ENCODE measurements around the gene SLC15A4. TPM values are rescaled to one million over a fixed set of nuclear protein-coding genes. Genes with fewer than 3 reads are reported as not detected.

The SLC15A4 gene
- total and polyA plus RNA-seq, 4 donors, result 7.3 to 25.3 (median 14.9) TPM

DNA sequence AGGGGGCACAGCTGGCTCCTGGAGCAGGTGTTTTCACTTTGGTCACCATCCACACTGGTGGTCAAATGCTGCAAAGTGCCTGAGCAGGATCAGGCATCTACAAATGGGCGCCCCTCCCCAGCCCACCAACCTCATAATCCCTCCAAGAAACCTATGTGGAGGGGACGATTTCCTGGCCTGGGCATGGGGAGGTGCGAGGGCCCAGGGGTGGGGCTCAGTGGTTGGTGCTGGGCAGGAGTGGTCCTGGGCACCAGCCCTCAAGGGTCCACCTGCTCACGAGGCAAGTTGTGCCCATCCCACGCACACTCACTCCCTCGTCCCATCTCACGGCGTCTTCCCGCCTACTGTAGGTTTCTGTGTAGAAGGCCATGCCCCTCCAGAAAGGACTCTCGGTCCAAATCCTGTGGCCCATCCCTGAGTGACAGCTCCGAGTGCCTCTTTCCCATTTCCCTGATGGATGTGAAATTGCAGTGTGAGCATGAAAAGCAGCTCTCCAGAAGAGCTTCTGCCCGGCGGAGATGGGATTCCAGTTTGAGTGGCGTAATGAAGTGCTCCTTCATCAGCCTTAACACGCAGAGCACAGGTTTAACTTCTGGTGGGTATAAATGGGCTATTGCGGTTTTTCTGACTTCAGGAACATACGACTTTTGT is 36.9 kb downstream of the SLC15A4 start:
- Histone ChIP-seq H3K9ac (ENCODE audit: low read depth in 1 of 2, low read length in 2 of 2) (no peak overlapping the region), H3K4me1 (ENCODE audit: control insufficient read depth in 4 of 4, insufficient read depth in 4 of 4, low read length in 3 of 4) (peaks cover 3 to 11% (median 5%) of the 10 kb centered on the region in 4 donors), H3K4me3 (ENCODE audit: low read depth in 1 of 3, low read length in 3 of 3) (no peak overlapping the region), H3K9me3 (ENCODE audit: control insufficient read depth in 4 of 4, low read length in 3 of 4) (no peaks in the 10 kb centered on the region), H3K36me3 (ENCODE audit: control insufficient read depth in 4 of 4, insufficient read depth in 3 of 4, low read depth in 1 of 4, low read length in 3 of 4) (peaks cover 0 to 6% (median 3%) of the 10 kb centered on the region in 4 donors), H3K27ac (ENCODE audit: low read depth in 1 of 2, low read length in 2 of 2) (no peak overlapping the region), H3K27me3 (ENCODE audit: control insufficient read depth in 4 of 4, insufficient read depth in 4 of 4, low read length in 3 of 4) (no peaks in the 10 kb centered on the region)
- TF ChIP-seq, protein P1, sequence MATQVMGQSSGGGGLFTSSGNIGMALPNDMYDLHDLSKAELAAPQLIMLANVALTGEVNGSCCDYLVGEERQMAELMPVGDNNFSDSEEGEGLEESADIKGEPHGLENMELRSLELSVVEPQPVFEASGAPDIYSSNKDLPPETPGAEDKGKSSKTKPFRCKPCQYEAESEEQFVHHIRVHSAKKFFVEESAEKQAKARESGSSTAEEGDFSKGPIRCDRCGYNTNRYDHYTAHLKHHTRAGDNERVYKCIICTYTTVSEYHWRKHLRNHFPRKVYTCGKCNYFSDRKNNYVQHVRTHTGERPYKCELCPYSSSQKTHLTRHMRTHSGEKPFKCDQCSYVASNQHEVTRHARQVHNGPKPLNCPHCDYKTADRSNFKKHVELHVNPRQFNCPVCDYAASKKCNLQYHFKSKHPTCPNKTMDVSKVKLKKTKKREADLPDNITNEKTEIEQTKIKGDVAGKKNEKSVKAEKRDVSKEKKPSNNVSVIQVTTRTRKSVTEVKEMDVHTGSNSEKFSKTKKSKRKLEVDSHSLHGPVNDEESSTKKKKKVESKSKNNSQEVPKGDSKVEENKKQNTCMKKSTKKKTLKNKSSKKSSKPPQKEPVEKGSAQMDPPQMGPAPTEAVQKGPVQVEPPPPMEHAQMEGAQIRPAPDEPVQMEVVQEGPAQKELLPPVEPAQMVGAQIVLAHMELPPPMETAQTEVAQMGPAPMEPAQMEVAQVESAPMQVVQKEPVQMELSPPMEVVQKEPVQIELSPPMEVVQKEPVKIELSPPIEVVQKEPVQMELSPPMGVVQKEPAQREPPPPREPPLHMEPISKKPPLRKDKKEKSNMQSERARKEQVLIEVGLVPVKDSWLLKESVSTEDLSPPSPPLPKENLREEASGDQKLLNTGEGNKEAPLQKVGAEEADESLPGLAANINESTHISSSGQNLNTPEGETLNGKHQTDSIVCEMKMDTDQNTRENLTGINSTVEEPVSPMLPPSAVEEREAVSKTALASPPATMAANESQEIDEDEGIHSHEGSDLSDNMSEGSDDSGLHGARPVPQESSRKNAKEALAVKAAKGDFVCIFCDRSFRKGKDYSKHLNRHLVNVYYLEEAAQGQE (IDR thresholded peaks at IDR 0.05), result no peak
- TF ChIP-seq, protein P2, sequence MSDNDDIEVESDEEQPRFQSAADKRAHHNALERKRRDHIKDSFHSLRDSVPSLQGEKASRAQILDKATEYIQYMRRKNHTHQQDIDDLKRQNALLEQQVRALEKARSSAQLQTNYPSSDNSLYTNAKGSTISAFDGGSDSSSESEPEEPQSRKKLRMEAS (IDR thresholded peaks at IDR 0.05), result no peak
- TF ChIP-seq NR2F2 (IDR thresholded peaks at IDR 0.05) (no peak), GABPA (IDR thresholded peaks at IDR 0.05 in 1 of 2, conservative IDR thresholded peaks at IDR 0.05 in 1 of 2) (no peak), RAD21 (IDR thresholded peaks at IDR 0.05) (no peak), SP1 (IDR thresholded peaks at IDR 0.05) (no peak), HNF4G (IDR thresholded peaks at IDR 0.05) (no peak), YY1 (IDR thresholded peaks at IDR 0.05) (no peak), FOXA2 (IDR thresholded peaks at IDR 0.05) (no peak), HNF4A (conservative IDR thresholded peaks at IDR 0.05) (no peak), FOXA1 (IDR thresholded peaks at IDR 0.05) (no peak)
- TF ChIP-seq, protein P3, sequence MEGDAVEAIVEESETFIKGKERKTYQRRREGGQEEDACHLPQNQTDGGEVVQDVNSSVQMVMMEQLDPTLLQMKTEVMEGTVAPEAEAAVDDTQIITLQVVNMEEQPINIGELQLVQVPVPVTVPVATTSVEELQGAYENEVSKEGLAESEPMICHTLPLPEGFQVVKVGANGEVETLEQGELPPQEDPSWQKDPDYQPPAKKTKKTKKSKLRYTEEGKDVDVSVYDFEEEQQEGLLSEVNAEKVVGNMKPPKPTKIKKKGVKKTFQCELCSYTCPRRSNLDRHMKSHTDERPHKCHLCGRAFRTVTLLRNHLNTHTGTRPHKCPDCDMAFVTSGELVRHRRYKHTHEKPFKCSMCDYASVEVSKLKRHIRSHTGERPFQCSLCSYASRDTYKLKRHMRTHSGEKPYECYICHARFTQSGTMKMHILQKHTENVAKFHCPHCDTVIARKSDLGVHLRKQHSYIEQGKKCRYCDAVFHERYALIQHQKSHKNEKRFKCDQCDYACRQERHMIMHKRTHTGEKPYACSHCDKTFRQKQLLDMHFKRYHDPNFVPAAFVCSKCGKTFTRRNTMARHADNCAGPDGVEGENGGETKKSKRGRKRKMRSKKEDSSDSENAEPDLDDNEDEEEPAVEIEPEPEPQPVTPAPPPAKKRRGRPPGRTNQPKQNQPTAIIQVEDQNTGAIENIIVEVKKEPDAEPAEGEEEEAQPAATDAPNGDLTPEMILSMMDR (IDR thresholded peaks at IDR 0.05; ENCODE audit: low read depth, low read length, missing input control), result no peak
- WGBS, result 96% methylated on average over 17 of the region's 17 CpGs
- no peak for DNase-seq (ENCODE audit: low spot score)

GRCh38 chr12:128784030-128784760 is 39.6 kb downstream of the SLC15A4 start:
- Histone ChIP-seq H3K4me1 (ENCODE audit: control insufficient read depth in 4 of 4, insufficient read depth in 4 of 4, low read length in 3 of 4) (peaks cover 3 to 11% (median 5%) of the 10 kb centered on the region in 4 donors), H3K27me3 (ENCODE audit: control insufficient read depth in 4 of 4, insufficient read depth in 4 of 4, low read length in 3 of 4) (no peaks in the 10 kb centered on the region), H3K9me3 (ENCODE audit: control insufficient read depth in 4 of 4, low read length in 3 of 4) (no peaks in the 10 kb centered on the region), H3K9ac (ENCODE audit: low read depth in 1 of 2, low read length in 2 of 2) (no peak overlapping the region), H3K36me3 (ENCODE audit: control insufficient read depth in 4 of 4, insufficient read depth in 3 of 4, low read depth in 1 of 4, low read length in 3 of 4) (no peaks in the 10 kb centered on the region), H3K4me3 (ENCODE audit: low read depth in 1 of 3, low read length in 3 of 3) (no peak overlapping the region), H3K27ac (ENCODE audit: low read depth in 1 of 2, low read length in 2 of 2) (peak overlapping the region in 1 of 2 donors; percentile 15)
- DNase-seq (ENCODE audit: low spot score), result no peak
- TF ChIP-seq HNF4A (conservative IDR thresholded peaks at IDR 0.05) (peak; percentile 35 to 57), RXRA (IDR thresholded peaks at IDR 0.05) (peak; percentile 26 to 33)
- TF ChIP-seq, protein P1 (IDR thresholded peaks at IDR 0.05), result no peak
- TF ChIP-seq, protein P4, sequence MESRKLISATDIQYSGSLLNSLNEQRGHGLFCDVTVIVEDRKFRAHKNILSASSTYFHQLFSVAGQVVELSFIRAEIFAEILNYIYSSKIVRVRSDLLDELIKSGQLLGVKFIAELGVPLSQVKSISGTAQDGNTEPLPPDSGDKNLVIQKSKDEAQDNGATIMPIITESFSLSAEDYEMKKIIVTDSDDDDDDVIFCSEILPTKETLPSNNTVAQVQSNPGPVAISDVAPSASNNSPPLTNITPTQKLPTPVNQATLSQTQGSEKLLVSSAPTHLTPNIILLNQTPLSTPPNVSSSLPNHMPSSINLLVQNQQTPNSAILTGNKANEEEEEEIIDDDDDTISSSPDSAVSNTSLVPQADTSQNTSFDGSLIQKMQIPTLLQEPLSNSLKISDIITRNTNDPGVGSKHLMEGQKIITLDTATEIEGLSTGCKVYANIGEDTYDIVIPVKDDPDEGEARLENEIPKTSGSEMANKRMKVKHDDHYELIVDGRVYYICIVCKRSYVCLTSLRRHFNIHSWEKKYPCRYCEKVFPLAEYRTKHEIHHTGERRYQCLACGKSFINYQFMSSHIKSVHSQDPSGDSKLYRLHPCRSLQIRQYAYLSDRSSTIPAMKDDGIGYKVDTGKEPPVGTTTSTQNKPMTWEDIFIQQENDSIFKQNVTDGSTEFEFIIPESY (IDR thresholded peaks at IDR 0.05), result no peak
- WGBS, result 56% methylated on average over 13 of the region's 13 CpGs

Measured in liver (tissue), 9 donors.